HUES48 (cell line): ENCODE measurements around the gene FOXD2.
A peak's percentile ranks its signal among the peaks of the same experiment; 100 is the strongest.

ENCODE experiments used
- H3K27ac ChIP-seq: one replicate; pipeline ENCODE4 v1.7.0; 2013; ENCODE audit warnings: low read depth, low read length, inconsistent platforms
- H3K27me3 ChIP-seq: 2 replicates; pipeline ENCODE4 v1.6.1; 2013; ENCODE audit warnings: mild to moderate bottlenecking, low read length; ENCODE audit not compliant: control insufficient read depth, insufficient read depth
- H3K36me3 ChIP-seq: 2 replicates; pipeline ENCODE4 v1.6.1; 2013; ENCODE audit warnings: low read length; ENCODE audit not compliant: control insufficient read depth, insufficient read depth
- H3K4me1 ChIP-seq: 2 replicates; pipeline ENCODE4 v1.6.1; 2013; ENCODE audit warnings: mild to moderate bottlenecking, low read length; ENCODE audit not compliant: control insufficient read depth, insufficient read depth
- H3K4me3 ChIP-seq: 2 replicates; pipeline ENCODE4 v1.5.1; 2013; ENCODE audit warnings: mild to moderate bottlenecking, low read depth, low read length
- H3K9ac ChIP-seq: 2 replicates; pipeline ENCODE4 v1.6.1; 2013; ENCODE audit warnings: mild to moderate bottlenecking, low read depth, low read length, moderate library complexity
- H3K9me3 ChIP-seq: 2 replicates; pipeline ENCODE4 v1.6.1; 2013; ENCODE audit warnings: low read length; ENCODE audit not compliant: control insufficient read depth, insufficient read depth

The FOXD2 gene

DNA sequence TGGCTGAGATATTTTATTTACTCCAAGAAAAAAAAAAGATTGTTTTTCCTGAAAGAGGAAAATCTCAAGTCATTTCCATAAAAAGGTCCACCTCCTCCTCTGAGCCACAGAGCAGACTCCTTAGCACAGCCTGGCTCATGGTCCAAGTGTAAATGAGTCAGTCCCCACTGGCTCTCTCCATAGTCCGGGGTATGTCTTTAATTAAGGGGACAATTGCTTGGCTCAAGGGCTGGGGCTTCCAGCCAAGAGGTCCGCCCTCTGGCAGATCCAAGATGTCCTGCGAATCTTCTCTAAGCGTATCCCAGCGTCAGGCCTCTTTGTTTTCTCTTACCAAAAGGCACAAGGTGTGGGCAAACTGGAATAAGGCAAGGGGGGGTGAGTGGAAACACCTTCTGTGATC is 33.3 kb downstream of the FOXD2 start:
- H3K36me3 ChIP-seq = no peaks in the 10 kb centered on the region
- no peaks in the 10 kb centered on the region for H3K9me3 ChIP-seq
- no peak overlapping the region for H3K4me3 ChIP-seq
- H3K27ac ChIP-seq = no peak overlapping the region
- H3K9ac ChIP-seq = no peak overlapping the region
- peaks cover 17% of the 10 kb centered on the region for H3K4me1 ChIP-seq
- H3K27me3 ChIP-seq = no peaks in the 10 kb centered on the region; the same call in 1 of the 2 replicates

DNA sequence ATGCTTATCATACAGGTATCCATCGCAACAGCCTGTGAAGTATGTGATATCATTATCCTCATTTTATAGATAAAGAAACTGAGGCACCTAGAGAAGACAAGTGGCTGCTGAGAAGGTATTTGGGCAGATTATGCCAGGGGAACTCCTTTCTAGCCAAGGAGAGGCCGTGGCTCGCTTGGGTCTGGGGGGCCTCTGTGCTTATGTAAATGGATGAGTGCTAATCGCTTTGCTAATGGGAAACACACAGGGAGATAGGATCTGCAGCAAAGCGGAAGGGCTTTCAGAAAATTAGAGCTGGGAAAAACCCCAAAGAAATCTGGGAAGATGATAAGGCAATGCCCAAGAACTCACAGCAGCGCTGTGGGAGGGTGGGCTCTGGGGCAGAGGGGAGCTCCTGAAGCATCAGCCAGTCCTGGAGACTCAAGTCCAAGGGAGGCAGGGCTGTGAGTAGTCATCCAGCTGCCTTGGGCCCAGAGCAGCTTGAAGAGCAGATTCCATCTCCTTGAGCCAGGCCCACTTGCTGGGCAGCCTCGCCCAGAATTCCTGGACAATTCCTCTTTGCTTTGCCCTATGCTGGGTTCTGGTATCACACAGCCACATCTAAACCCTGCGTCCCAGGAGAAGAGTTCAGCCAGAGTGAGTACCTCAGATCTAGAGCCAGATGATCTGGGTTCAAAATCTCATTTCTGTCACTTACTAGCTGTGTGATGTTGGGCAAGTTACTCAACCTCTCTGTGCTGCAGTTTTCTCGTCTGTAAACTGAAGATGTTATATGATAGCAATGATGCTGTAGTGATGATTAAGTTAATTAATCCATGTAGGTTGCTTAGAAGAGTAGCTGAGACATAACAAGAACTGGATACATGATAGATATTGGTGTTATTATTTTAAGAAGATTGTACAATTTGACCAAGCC is 36.7 kb downstream of the FOXD2 start:
- H3K27me3 ChIP-seq = no peaks in the 10 kb centered on the region; the same call in 1 of the 2 replicates
- H3K27ac ChIP-seq = no peak overlapping the region
- H3K36me3 ChIP-seq = no peaks in the 10 kb centered on the region
- H3K4me3 ChIP-seq = no peak overlapping the region
- H3K9me3 ChIP-seq = no peaks in the 10 kb centered on the region
- H3K4me1 ChIP-seq = peaks cover 8% of the 10 kb centered on the region; the same call in 1 of the 2 replicates
- H3K9ac ChIP-seq = no peak overlapping the region

DNA sequence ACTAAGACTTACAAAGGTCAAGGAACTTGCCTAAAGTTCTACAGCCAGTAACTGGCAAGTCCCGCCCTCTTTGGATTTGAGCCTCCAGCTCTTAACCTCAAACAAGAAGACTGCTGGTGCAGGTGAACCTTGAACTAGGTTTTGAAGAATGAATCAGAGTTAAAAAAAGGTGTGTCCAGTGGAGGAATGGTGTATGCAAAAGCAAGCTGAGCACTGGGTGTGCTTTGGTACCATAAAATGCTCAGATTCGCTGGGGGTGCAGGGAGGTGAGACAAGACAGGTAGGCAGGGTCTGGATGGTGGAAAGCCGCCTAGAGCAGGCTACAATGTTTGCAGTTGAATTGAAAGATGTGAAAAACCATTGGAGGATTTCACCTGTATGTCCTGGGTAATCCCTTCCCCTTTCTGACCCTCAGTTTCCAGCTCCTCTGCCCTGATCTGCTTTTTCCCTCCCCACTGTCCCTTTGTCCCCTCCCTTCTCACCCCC is 39.8 kb downstream of the FOXD2 start:
- Histone ChIP-seq H3K27ac (peak overlapping the region; percentile 17), H3K27me3 (peaks cover under 1% of the 10 kb centered on the region; the same call in 1 of the 2 replicates), H3K9ac (no peak overlapping the region), H3K9me3 (no peaks in the 10 kb centered on the region), H3K4me3 (no peak overlapping the region), H3K36me3 (no peaks in the 10 kb centered on the region), H3K4me1 (peaks cover 8% of the 10 kb centered on the region; the same call in 1 of the 2 replicates)

DNA sequence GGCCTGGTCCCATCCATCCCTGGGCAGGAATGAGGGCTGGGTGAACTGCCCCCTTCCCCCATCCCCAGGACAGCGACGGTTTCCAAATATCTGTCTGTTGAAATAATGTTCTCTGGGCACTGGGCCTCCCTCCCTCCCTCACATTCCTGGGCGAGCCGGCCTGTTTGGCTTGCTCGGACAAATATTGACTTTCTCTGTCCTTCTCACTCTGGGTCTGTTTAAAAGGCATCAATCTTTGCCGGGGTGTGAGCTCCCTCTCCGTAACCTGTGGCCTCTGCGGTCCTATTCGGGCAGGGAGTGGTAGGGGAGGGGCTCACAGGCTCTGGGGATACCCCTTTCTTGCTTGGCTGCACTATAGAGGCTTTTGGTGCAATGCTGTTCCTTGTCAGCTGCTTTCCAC is 40.2 kb downstream of the FOXD2 start:
- H3K36me3 ChIP-seq = no peaks in the 10 kb centered on the region
- peaks cover 8% of the 10 kb centered on the region; the same call in 1 of the 2 replicates for H3K4me1 ChIP-seq
- no peaks in the 10 kb centered on the region for H3K9me3 ChIP-seq
- H3K27me3 ChIP-seq = peaks cover 3% of the 10 kb centered on the region; the same call in 1 of the 2 replicates
- peak overlapping the region; percentile 17 for H3K27ac ChIP-seq
- H3K4me3 ChIP-seq = no peak overlapping the region
- H3K9ac ChIP-seq = no peak overlapping the region

DNA sequence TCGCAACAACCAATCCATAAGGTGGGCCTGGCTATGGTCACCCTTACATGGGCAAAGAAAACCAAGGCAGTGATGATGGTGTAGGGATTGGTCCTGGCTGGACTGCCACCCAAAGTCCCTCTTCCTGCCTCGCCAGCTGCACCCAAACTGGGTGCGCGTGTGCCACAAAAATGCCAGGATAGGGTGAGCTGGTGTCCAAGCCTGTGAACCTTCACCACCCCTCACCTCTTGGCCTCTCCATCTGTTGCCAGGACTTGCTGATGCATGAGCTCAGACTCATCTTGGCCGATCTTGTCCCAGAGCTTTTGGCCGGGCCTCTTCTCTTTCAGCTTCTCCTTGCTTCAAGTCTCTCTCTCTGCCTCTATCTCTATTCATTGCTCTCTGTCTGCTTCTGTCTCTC is 41.8 kb downstream of the FOXD2 start:
- Histone ChIP-seq H3K4me1 (0 out of 2 replicates have a peak, but pooled peaks cover 2% of the 10 kb centered on the region), H3K4me3 (no peak overlapping the region), H3K27ac (no peak overlapping the region), H3K36me3 (no peaks in the 10 kb centered on the region), H3K27me3 (peaks cover 3% of the 10 kb centered on the region; the same call in 1 of the 2 replicates), H3K9ac (no peak overlapping the region), H3K9me3 (no peaks in the 10 kb centered on the region)

DNA sequence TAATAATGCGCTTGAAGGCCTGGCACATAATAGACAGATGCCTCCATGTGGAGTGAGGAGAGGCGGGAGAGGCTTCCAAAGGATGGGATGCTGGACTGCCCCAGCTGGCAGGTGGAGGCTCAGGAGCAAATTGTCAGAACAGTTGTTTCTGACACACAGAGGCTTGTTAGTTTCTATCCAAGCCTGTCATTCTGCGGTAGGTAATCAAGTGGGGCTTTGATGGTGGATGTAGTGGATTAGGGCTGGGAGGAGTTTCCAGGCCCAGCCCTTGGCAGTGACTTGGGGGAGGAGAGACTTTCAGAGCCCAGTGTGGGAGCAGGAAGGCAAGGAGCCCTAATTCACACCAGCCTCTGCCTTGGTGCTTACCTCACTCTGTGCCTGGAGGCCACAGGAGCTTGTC is 44.1 kb downstream of the FOXD2 start:
- no peaks in the 10 kb centered on the region for H3K9me3 ChIP-seq
- no peaks in the 10 kb centered on the region for H3K4me1 ChIP-seq
- no peaks in the 10 kb centered on the region for H3K36me3 ChIP-seq
- no peak overlapping the region for H3K9ac ChIP-seq
- no peak overlapping the region for H3K4me3 ChIP-seq
- H3K27me3 ChIP-seq = peaks cover 9% of the 10 kb centered on the region; the same call in 1 of the 2 replicates
- H3K27ac ChIP-seq = no peak overlapping the region

DNA sequence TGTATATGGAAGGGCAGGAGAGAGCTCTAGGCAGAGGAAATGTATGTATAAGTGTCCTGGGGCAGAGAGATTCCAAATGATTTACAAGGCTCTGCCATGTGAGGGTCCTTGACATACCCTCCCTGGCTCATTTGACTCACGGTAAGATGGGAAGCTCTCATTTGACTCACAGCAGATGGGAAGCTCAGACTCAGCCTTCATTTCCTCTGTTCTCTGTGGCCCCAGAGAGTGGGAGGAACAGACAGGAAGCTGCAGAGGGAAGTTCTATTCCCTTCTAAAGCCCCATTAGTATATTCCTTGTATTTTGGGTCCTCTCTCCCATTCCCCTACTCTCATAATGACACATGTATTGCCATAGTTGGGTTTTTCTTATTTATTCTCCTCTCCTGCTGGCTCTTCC is 44.9 kb downstream of the FOXD2 start:
- Histone ChIP-seq H3K9ac (no peak overlapping the region), H3K27ac (no peak overlapping the region), H3K4me3 (no peak overlapping the region), H3K9me3 (no peaks in the 10 kb centered on the region), H3K36me3 (no peaks in the 10 kb centered on the region), H3K4me1 (no peaks in the 10 kb centered on the region), H3K27me3 (peaks cover 9% of the 10 kb centered on the region; the same call in 1 of the 2 replicates)

DNA sequence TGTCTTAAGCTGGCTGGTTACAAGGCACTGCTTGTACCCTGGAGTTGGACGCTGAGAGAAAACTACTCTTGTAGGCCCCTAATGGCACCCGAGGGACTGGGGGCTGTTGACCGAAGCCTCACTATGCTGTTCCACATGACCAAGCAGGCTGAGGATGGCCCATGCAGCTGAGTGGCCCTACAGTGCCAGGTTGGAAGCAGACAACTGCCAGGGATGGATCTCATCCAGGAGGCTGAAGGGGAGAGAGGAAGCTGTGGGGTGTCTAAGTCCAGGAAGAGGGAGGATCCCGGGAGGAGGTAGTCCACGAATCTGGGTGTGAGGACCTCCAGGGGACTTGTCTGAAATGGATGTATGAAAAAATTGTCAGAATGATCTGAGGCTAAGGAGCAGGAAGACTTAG is 45.8 kb downstream of the FOXD2 start:
- Histone ChIP-seq H3K27me3 (peaks cover 16% of the 10 kb centered on the region), H3K9me3 (no peaks in the 10 kb centered on the region), H3K9ac (no peak overlapping the region), H3K36me3 (no peaks in the 10 kb centered on the region), H3K27ac (no peak overlapping the region), H3K4me3 (no peak overlapping the region), H3K4me1 (no peaks in the 10 kb centered on the region)

DNA sequence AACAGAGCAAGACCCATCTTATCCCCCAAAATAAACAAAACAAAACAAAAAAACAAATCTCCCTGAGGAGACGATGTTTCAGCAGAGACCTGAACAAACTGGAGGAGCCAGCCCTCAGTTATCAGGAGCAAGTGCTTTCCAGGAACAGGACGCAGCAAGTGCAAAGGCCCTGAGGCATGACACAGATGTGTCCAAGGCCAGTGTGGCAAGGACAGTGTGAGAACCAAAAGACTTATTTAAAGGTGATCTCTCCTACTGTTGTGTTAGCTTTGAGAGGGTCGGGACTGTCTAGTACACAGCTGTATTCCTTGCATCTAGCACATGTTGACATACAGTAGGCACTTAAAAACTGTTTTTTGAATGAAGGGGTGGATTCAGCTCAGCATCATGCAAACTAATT is 48.0 kb downstream of the FOXD2 start:
- Histone ChIP-seq H3K4me3 (no peak overlapping the region), H3K27me3 (peaks cover 16% of the 10 kb centered on the region), H3K4me1 (no peaks in the 10 kb centered on the region), H3K9me3 (no peaks in the 10 kb centered on the region), H3K27ac (no peak overlapping the region), H3K36me3 (no peaks in the 10 kb centered on the region), H3K9ac (no peak overlapping the region)

DNA sequence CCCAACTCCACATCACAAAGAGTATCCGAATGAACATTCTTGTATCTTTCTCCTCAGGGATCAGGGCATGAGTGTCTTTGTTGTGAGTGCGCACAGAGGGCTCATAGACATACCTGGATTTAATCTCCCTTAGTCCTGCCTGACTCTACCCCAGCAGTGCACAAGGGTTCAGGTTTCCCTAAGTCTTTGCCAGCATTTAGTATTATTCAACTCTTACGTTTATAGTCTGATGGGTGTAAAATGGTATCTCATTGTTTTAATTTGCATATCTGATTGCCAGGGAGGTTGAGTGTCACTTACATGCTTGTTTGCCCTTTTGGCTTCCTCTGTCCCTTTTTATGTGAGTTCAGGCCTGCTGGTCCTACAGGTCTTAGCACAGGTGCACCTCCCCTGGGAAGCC is 49.5 kb downstream of the FOXD2 start:
- no peak overlapping the region for H3K4me3 ChIP-seq
- H3K27me3 ChIP-seq = peaks cover 16% of the 10 kb centered on the region

DNA sequence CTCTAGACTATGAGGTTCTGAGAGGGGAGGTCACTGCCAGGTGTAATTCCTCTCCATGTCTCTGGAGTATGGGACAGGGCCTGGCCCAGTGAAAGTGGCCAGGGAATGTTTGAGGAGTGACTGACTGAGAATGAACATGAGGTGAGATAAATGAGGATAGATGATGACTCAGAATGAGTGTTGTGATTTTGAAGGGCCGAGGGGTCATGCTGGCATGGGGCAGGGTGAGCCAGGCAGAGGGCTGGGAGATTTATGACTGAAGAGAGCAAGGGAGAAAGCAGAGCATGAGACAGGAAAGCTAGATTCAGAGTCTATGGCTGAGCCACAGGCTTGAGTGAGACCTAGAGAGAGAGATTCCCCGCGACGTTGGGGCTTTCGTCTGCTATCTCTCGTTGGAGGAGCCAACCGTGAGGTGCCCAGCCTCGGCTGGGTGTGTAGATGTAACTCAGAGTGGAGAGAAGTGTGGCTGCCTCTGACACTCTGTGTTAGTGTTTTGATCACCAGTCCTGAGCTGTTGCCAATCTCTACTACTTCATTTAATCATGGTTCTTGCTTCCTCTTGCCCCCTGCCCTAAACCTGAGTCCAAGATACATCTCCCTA is 50.1 kb downstream of the FOXD2 start:
- no peak overlapping the region for H3K27ac ChIP-seq
- no peaks in the 10 kb centered on the region for H3K36me3 ChIP-seq
- H3K4me3 ChIP-seq = no peak overlapping the region
- H3K9ac ChIP-seq = no peak overlapping the region
- no peaks in the 10 kb centered on the region for H3K9me3 ChIP-seq
- H3K4me1 ChIP-seq = no peaks in the 10 kb centered on the region
- peaks cover 17% of the 10 kb centered on the region for H3K27me3 ChIP-seq

More for the DNA sequence above, 49.5 kb downstream of the FOXD2 start:
- no peak overlapping the region for H3K27ac ChIP-seq
- H3K9ac ChIP-seq = no peak overlapping the region
- H3K4me1 ChIP-seq = no peaks in the 10 kb centered on the region
- no peaks in the 10 kb centered on the region for H3K36me3 ChIP-seq
- H3K9me3 ChIP-seq = no peaks in the 10 kb centered on the region
